ENCODE results near the gene MEI1.
"Not testable (repeated sequence)": the region's sequence is repeated elsewhere in the genome, so short reads cannot be mapped to it uniquely, and the experiment has no call there.

Gene MEI1

DNA sequence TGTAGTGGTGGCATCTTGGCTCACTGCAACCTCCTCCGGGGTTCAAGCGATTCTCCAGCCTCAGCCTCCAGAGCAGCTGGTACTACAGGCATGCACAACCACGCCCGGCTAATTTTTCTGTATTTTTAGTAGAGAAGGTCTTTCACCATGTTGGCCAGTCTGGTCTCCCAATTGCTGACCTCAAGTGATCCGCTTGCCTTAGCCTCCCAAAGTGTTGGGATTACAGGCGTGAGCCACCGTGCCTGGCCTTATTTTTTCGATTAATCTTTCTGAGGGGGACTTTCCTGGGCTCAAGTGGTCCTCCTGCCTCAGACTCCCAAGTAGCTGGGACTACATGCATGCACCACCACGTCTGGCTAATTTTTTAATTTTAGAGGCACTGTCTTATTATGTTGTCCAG, 16.3 kb upstream of the MEI1 start:
- DNase-seq (ENCODE audit: low spot score): no peak

DNA sequence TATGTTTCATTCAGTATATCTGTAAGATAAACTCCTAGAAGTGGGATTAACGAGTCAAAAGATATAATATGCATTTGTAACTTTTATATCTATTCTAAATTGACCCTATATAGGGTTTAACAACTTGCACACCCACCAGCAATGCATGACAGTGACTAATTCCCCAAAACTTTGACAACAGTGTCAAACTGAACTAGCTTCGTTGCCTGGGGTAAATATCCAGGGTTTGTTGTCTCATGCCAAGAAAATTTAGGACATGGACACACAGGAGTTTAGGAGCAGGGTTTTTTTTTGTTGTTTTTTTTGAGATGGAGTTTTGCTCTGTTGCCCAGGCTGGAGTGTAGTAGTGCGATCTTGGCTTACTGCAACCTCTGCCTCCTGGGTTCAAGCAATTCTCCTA, 15.7 kb upstream of the MEI1 start:
- no peak for DNase-seq (ENCODE audit: low spot score)

DNA sequence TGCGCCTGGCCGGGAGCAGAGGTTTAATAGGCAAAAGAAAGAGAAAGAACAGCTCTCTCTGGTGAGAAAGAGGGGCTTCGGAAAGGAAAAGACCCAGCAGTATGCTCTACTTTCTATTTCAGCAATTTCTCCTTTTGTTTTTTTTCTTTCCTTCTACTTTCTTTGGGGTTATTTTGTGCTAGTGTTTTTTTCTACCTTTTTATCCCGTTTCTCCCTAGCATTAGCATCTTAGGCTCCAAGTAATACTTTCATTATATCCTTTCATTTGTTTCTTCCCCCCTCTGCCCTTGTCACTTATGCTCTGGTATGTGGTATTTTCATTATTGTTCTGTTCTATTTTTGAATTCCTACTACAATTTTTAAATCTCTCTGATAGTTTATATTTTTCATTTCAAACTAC, 15.1 kb upstream of the MEI1 start:
- no peak for DNase-seq (ENCODE audit: low spot score)

DNA sequence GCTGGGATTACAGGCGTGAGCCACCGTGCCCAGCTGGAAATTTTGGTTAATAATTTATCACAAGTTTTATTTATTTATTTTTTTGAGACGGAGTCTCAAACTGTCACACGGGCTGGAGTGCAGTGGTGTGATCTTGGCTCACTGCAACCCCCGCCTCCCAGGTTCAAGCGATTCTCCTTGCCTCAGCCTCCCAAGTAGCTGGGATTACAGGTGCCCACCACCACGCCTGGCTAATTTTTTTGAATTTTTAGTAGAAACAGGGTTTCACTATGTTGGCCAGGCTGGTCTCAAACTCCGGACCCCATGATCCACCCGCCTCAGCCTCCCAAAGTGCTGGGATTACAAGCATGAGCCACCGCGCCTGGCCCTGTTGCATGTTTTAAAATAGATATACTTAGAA, 12.4 kb upstream of the MEI1 start:
- not testable (repeated sequence) for DNase-seq (ENCODE audit: low spot score)

DNA sequence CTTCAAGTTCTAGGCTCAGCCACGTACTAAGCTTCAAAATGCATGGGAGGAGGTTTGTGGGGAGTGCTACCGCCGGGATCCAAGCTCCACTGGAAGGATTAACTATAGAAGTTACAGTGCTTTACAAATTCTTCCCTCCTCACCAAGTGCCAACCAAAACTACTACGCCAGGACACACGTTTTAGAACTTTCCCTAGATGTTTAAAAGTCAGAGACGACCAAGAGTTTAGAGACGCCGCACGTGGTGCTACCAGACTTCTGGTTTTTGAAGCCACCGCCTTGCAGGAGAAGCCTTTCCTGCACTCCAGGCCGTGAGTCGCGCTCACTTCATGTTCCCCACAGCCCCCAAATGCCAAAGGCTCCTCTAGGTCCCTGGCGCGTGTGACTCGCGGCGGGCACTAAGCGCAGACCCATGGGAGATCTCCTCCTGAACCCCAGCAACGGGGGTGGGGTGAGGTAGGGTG, 11.4 kb upstream of the MEI1 start:
- DNase-seq (ENCODE audit: low spot score): no peak

DNA sequence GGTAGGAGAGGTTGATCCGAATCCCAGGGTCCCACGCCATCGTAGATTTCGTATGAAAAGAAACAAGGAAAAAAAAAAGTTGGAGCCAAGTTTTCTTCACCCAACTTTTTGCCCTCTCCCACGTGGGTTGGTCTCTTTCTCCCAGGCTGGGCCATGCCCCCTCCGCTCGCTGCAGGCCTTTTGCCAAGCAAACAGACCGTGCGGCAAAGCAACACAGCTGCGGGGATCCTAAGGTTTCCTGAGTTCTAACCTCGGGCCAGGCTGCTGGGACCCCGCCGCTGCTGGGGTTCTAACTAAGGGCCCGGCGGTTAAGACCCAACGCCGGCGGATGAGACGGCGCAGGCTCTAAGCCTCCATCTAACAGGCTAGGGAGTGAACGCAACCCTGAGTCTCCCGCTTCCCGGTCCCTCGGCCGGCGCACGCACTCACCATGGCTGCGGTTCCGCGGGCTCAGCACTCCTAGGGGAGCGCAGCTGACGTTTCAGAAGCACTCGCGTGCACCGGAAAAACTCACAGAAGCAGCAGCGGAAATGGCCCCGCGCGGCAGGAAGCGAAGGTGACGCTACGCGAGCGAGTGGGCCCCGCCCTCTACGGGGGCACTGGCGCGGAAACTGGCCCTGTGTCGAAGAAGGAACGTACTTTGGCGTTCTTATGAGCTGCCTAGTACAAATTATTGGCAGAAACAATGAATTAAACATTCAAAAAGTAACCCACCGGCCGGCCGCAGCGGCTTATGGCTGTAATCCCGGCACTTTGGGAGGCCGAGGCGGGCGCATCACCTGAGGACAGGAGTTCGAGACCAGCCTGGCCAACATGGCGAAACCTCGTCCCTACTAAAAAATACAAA, 10.7 kb upstream of the MEI1 start, which contains the start of gene SNU13:
TSS of gene SNU13 (minus strand) at position 503 of the 847 bp plus-strand sequence. CDS start at position 432, 71 bp downstream.
- DNase-seq (ENCODE audit: low spot score): peak; percentile 91

DNA sequence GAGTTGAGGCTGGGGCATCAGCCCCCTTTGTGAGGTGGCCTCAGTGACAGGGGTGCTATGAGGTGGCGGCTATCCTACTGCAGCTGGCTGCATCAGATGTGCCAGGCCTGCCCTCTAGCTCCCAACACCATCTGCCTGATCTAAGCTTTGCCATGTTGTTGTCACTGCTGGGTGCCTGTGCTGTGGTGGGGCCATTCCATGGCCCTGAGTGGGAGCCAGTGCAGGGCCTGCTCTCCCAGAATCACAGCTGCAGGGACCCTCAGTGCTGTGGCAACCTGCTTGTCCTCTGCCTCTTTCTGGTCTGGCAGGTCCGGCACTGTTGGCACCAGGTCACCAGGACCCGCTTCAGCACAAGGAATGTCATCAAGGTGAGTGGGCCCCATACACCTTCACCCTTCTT, 8.8 kb upstream of the MEI1 start:
- no peak for DNase-seq (ENCODE audit: low spot score)

DNA sequence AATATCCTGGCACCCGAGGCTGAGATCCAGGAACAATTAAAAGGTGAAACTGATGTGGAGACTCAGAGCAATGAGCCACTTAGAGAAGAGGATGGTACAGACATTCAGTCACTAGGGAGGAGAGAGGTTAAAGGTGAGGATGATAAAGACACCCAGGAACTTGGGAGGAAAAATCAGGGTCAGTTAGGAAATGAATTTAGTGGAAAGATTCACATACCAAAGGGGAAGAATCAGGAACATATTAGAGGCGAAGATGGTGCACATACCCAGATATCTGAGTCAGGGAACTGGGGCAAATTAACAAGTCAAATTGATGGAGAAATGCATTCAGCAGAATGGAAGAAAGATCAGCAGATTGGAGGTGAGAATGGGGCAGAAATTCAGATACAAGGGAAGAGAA, 4.1 kb upstream of the MEI1 start:
- DNase-seq (ENCODE audit: low spot score): no peak

DNA sequence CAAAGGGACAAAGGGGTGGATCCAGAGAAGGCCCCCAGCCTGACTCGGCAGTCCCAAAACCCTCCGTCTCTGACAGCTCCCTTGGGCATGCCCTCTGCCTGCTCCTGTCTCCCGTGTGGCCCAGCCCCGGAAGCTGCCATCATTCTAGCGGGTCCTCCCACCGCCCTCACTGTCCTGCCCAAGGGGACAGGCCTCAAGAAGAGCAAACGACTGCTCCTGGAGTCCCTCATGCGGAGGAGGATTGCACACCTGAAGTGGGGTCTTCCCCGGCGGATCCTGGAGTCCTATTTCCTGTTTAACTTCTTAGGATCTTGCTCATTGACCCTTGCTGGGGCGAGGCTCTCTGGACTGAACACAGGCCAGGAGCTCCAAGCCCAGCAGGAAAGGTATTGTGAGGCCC, 2.6 kb upstream of the MEI1 start:
- DNase-seq (ENCODE audit: low spot score): no peak

DNA sequence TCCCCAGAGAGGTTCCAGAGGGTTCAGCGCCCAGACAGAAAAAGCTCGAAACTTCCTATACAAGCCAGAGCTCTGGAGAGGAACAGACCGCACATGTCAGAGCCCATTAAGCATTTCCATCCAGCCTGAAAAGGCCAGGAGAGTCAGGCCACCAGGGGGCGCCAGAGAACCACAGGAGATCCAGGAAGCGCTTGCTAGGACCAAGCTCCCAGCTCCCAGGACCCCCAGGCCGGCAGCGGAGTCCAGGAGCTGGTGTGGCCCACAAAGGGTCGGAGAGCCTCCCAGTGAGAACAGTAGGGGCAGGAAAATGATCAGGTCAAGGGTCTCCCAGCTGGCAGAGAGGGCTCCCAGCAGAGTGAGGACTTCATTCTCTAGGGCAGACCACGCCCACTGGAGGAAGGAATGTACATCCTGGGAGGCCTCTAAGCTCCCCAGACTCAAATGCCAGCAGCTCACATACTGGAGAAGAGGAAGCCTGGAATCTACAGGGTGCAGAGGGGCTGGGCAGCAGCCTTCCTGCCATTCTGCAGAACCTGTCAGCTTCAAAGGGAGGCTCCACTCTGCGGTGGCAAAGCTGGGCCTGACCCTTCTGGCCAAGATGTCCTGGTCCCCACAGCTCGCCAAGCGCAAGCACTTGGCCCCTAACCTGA, 2.1 kb upstream of the MEI1 start:
- peak; percentile 83 for DNase-seq (ENCODE audit: low spot score)

DNA sequence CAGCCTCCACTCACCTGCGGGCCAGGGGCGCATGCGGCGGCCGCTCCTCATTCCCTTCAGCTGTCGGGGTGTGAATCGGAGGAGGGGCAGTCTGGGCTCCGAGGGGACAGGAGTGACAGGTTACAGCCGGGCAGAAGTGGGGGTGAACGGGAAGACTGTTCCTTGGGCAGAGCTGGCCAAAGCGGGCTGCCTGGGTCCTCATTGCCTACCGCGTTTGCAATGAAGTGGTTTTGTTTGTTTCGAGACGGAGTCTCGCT, 733 bp downstream of the MEI1 start:
- no peak for DNase-seq (ENCODE audit: low spot score)

DNA sequence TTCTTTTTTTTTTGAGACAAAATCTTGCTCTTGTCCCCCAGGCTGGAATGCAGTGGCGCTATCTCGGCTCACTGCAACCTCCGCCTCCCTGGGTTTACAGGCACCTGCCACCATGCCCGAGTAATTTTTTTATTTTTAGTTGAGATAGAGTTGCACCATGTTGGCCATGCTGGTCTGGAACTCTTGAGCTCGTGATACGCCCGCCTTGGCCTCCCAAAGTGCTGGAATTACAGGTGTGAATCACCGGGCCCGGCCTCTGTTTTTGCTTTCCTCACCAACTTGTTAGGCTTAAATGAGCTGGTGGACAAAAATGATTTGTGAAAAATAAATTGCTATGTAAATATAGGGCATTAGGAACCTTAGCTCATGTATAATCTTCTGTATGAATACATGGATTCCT, 3.5 kb downstream of the MEI1 start:
- DNase-seq (ENCODE audit: low spot score): no peak

DNA sequence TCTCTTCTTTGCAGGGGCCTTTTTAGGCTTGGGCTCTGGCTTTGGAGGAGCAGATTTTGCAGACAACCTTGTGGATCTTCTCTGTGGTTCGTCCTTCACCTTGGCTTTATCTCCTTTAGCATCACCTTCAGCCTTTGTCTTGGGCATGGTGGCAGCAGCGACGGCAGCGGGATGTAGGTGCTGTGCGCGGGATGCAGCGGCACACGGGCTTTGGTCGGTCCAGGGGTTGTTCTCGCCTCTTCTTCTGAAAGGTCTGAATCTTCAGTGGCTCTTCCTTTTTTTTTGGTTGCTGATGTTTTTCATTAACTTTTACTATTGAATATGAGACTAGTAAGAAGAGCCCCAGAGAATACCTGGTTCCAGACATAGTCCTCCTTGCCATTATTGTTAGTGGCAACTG, 10.0 kb downstream of the MEI1 start:
- no peak for DNase-seq (ENCODE audit: low spot score)

DNA sequence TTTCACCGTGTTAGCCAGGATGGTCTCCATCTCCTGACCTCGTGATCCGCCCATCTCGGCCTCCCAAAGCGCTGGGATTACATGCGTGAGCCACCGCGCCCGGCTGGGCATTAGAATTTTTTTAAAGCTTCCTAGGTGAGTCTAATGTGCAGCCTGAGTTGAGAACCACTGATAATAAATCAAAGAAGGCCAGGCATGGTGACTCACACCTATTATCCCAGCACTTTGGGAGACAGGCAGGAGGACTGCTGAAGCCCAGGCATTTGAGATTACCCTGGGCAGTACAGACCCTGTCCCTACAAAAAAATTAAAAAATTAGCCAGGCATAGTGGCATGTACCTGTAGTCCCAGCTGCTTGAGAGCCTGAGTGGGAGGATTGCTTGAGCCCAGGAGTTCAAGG, 13.7 kb downstream of the MEI1 start:
- no peak for DNase-seq (ENCODE audit: low spot score)

DNA sequence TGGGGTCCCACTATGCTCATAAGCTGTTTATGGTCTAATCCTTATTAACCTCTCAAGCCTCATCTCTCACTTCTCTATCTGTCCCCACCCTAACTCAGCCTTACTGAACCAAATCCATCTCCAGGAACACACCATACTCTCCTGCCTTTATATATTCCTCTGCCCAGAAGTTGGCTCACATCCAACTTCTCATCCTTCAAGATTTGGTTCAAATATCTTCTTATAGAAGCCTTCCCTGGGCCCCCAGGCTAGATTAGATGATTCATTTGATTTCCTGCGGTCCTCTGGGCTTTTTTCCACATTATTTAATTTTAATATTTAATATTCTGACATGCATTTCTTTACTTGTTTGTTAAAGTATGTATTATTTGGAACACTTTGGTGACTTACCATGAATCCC, 23.2 kb downstream of the MEI1 start:
- no peak for DNase-seq (ENCODE audit: low spot score)

DNA sequence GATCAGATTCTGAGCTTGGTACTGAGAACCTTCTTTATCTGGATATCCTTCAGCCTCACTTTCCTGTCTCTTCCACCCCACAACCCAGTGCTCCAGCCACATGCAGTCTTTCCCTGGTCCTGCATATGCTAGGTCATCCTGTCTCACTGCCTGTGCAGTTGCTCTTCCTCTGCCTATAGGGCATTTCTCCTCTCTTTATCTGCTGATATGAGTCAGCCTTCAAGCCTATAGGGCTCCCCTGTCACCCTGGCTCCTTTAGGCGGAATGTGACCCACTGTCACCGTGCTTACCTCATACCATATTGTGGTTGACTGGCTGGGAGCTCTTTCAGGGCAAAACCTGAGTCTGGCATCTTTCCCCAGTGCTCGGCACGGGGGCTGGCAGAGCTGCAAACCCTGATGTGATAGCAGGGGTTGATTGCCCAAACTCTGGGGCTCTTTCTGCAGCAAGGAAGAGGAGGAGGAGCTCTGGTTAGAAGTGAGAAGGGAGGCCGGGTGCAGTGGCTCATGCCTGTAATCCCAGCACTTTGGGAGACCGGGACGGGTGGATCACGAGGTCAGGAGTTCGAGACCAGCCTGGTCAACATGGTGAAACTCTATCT, 26.3 kb downstream of the MEI1 start:
- DNase-seq (ENCODE audit: low spot score): no peak

DNA sequence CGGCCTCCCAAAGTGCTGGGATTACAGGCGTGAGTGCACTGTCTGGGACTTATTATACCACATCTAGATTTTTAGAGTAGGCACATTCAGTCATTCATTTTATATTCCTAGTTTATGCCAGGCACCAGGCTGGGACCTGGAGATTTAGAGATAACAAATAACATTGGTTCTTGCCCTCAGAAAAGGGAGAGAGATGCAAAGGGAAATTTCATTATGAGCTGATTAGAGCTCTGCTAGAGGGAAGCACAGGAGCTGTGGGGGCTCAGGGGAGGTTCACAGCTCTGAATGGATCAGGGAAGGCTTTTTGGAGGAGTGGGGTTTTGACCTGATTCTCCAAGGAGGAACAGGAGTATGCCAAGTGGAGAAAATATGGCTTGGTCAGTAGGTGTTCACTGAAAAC, 32.3 kb downstream of the MEI1 start:
- DNase-seq (ENCODE audit: low spot score): no peak

DNA sequence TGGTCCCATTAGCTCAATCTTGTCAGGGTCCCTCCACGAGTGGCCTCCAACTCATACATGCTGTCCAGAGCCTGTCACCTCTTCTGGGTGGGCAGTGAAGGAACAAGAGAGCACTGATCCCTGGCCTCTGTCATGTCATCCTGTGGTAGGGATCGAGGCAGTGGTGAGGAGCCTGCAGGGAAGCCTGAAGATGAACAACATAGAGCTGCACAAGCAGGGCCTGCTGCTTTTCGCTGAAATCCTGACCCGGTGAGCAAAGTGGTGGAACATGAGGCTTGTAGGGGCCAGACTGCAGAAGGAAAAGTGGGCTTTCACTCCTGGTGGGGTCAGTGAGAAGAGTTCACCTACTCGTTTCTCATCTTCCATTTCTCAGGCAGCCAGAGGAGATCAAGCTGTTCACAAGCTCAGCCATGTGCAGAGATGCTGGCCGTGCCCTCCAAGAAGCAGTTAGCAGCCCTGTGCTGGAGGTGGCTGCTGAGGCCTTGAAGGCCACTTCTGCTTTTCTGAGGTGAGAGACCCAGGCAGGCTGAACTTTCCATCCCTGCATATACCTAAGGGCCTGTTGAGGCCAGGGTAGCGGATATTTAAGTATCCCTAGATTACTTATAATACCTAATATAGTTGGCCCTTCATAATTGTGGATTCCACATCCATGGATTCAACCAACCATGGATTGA, 32.9 kb downstream of the MEI1 start:
- no peak for DNase-seq (ENCODE audit: low spot score)

DNA sequence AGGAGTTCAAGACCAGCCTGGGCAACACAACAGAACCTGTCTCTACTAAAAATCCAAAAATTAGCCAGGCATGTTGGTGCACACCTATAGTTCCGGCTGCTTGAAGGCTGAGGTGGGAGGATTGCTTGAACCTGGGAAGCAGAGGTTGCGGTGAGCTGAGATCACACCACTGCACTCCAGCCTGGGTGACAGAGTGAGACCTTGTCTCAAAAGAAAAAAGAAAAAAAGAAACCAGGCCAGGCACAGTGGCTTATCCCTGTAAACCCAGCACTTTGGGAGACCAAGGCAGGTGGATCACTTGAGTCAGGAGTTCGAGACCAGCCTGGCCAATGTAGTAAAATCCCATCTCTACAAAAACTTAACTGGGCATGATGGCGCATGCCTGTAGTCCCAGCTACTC, 33.9 kb downstream of the MEI1 start:
- not testable (repeated sequence) for DNase-seq (ENCODE audit: low spot score)

DNA sequence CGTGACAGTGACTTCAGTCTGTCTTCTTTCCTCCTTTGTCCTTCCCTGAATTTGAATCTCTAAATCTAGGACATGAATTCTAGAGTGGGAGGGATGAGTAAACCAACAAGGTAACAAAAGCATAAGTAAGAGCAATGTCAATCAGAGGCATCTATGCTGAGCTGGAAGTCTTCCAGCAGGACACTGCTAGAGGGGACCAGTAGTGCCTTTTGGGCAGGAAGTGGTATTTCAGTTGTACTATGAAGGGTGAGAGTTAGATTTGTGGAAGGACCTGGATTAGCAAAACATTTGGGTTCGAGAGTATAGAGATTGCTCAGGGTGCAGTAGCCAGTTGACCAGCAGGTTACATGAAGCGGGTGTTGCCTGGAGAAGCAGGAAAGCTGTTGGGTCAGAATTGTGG, 40.3 kb downstream of the MEI1 start:
- DNase-seq (ENCODE audit: low spot score): no peak

DNA sequence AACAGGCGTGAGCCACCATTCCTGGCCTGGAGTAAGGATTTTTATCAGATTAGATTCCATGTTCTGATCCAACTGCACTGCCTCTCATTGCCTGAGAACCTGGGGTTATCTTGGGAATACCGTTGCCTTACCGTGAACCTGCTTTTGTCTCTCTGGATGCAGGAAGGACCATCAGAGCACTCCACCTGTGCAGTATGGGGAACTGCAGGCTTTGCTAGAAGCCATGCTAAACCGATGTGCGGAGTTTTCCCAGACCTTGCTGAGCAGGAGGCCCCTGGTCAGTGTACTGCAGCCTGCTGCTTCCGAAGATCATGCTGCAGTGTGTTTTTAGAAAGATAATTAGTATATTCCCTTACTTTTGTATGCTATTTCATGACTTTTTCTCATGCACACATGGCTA, 43.6 kb downstream of the MEI1 start:
- no peak for DNase-seq (ENCODE audit: low spot score)

DNA sequence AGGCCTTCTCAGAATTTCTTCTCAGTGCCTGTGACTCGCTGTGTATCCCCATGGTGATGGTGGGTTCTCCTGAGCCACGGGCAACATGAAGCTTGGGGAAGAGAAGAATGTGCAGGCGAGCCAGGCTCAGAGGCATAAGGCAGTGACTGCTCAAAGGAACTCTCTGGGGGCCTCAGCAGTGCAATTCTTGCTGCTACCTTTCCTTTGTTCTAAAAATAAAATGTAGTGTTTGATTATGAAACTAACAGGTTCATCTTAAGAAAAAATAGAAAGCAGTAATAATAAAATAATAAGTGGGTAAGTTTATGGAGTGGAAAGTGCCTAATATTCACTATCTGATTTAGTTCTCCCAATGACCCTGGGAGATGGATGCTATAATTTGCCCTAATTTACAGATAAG, 46.7 kb downstream of the MEI1 start:
- no peak for DNase-seq (ENCODE audit: low spot score)
